ENCODE data around the gene KLF9.
"Not testable (repeated sequence)": the region's sequence is repeated elsewhere in the genome, so short reads cannot be mapped to it uniquely, and the experiment has no call there.

The KLF9 gene

DNA sequence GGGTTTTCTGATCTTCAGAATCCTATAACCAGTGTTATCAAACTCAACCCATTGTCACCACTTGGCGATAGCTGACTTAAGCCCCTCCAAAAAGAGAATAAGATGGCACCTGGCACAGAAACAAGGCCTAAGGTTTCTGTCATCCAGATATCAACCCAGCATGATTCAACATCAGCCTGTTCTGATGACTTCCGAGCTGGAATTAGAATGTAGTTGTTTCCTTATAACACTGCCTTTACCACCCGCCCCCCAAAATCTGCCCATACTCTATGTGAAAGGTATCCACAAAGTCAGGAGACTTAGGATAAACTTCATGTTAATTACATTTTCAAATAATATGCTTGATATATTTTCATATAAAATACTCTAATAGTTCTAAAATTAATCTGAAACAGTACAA is 5.2 kb downstream of the KLF9 start:
- DNase-seq = no peak
- in situ Hi-C loops (cut with MboI; ENCODE audit: low pct_unique_long_range_greater_than_20kb, low sequenced_read_pairs) = no loop called here

DNA sequence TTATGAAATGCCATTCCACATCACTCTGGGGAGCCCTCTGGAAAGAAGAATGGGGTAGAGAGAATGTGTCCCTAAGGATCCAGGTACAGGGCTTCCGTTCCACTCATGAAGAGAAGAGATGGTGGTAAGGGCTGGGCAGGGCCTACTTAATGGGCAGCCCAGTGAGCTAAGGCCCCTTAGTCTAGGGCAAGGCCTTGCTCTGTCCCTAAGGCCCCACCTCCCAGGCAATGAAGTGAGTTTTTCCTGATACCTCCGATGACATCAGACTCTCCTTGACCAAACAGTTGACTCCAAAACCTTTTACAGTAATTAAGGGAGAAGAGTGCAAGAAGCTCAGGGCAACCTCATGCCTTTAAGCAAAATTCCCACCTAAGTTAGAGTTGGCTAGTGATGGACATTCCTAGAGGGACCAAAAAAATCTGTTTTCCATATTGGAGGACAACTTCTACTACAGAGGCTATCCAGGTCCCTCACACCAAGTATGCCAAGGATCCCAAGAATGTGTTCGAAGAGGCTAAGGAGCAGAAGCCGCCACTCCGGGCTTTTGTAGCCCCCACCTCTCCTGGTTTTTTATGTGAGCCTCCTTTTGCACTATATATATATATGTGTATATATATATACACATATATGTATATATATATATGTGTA is 5.9 kb downstream of the KLF9 start:
- DNase-seq = no peak

DNA sequence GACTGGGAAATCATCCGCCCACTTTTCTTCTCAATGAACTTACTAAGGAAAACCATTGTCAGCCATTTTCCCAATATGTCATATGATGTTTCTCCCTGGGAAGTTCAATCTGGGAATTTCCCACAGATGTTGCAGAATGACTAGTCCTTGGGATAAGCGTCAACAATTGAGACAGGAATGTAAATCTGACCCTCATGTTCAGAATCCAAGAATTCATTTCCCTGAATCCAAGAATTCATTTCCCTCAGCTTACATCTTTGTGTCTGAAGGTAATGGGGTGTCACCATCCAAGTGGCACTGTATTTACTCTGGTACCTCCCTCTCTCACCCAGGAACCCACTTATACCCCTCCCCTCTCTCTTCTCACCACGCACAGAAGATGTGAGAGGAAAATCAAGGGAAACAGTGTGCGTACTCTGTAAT is 7.4 kb downstream of the KLF9 start:
- DNase-seq = no peak
- in situ Hi-C loops (cut with MboI; ENCODE audit: low pct_unique_long_range_greater_than_20kb, low sequenced_read_pairs) = no loop called here

More for the DNA sequence above, 5.9 kb downstream of the KLF9 start:
- in situ Hi-C loops (cut with MboI; ENCODE audit: low pct_unique_long_range_greater_than_20kb, low sequenced_read_pairs) = no loop called here

DNA sequence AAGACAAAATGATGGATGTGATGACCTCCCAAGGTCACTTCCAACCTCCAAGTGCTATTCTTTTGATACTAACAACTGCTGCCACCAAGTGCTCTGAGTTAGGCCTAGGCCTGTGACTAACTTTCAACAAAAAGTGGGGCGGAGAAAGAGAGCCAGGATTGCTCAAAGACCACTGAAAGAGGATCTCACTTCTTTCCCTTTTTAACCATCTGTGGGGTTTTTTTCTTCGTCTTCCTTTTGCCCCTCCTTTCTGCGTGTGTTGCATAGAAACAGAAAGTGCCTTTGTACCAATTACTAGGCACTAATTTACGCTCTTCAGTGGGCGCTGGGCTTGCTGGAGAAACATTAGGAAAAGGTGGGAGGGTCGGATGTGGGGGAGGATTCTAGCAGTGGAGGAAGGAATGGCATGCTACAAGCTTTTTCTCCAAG is 8.0 kb downstream of the KLF9 start:
- in situ Hi-C loops (cut with MboI; ENCODE audit: low pct_unique_long_range_greater_than_20kb, low sequenced_read_pairs) = no loop called here
- peak; percentile 84 for DNase-seq

DNA sequence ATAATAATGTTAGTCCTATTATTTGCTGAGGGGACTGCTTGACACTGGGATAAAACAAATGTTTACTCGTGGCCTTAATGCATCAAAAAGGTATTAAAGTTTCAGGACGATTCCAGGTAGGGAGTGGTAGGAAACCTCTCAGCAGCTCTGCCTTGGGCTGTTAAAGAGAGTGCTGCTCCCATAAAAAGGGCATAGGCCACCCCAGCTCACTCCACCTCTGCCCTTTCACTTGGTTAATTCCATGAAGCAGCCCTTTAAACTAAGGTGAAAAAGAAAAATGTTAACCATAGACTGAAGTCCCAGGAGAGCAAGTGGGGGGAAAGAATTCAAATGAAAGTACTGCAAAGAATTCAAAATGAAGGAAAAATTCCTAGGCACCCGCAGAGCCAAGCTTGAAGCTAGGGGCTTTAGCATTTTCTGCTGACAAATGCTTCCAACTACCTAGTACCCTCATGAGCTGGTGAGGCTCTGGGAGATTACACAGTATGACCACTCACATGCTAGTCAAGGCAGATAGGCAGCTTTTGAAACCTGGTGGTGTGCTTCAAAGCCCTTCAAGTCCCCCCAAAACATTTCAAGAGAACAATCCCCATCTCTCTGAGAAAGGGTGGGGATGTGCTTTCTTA is 8.5 kb downstream of the KLF9 start:
- no peak for DNase-seq
- in situ Hi-C loops (cut with MboI; ENCODE audit: low pct_unique_long_range_greater_than_20kb, low sequenced_read_pairs) = no loop called here

DNA sequence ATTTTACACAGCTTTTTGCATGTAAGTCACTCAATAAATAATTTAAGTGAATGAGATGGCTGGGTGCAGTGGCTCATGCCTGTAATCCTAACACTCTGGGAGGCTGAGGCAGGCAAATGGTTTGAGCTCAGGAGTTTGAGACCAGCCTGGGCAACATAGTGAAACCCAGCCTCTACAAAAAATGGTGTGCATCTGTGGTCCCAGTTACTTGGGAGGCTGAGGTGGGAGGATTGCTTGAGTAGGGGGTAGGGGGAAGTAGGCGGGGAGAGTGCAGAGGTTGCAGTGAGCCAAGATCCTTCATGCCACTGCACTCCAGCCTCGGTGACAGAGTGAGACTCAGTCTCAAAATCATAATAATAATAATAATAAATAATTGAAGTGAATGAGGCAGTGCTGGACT is 10.2 kb downstream of the KLF9 start:
- no peak for DNase-seq
- in situ Hi-C loops (cut with MboI; ENCODE audit: low pct_unique_long_range_greater_than_20kb, low sequenced_read_pairs) = no loop called here

DNA sequence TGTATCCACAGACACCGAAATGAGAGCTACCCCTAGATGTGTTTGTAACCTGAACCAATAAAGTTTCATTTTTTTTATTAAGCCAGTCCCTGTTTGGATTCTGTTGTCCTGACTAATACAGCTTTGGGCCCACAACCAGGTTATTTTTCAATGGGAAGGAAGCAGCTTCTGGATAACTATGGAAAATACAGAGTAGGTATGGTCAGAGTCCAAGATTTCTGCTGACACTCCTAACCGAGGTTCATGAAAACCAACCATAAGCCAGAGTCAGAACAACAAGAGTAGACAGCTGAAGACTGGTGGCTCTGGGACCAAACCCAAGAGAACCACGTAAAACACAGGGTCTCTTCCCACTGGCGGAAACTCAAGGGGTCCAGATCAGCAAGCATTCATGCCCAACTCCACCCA is 10.8 kb downstream of the KLF9 start:
- in situ Hi-C loops (cut with MboI; ENCODE audit: low pct_unique_long_range_greater_than_20kb, low sequenced_read_pairs) = no loop called here
- DNase-seq = no peak

DNA sequence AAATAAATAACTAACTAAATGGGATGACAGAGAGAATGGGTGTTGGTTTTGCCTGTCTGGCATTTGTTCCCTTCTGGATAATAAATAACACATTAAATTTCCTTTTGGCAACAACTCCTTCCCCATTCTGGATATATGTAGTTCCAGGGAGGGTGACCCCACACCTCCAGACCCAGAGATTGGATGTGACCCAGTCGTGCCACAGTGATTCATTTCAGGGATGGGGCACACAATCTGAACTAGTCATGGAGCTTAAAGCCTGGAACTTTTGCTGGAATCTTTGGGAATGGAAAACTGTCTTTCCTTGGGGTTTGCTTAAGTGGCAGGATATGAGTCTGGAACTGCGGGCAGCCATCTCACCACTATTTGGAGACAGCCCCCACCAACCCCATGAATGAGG is 11.3 kb downstream of the KLF9 start:
- in situ Hi-C loops (cut with MboI; ENCODE audit: low pct_unique_long_range_greater_than_20kb, low sequenced_read_pairs) = no loop called here

DNA sequence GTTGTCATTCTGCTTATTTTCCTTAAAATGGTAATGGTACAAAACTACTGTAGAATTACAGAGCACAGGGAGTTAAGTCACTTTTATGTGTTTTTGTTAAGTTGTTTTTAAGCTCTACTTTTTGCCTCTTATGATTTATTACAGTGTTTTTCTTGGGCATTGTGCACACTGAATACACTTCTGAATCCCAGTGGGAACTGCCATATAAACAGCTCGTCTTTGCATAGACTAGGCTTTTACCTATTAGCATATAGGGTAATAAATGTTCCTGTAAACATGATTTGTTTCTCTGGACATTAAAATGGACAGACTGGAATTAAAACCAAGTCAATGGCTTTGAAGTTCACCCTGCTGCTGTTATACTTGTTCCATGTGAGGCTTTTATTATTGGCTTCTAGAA is 12.2 kb downstream of the KLF9 start:
- in situ Hi-C loops (cut with MboI; ENCODE audit: low pct_unique_long_range_greater_than_20kb, low sequenced_read_pairs) = no loop called here
- DNase-seq = no peak

More for the DNA sequence above, 11.3 kb downstream of the KLF9 start:
- DNase-seq = no peak

DNA sequence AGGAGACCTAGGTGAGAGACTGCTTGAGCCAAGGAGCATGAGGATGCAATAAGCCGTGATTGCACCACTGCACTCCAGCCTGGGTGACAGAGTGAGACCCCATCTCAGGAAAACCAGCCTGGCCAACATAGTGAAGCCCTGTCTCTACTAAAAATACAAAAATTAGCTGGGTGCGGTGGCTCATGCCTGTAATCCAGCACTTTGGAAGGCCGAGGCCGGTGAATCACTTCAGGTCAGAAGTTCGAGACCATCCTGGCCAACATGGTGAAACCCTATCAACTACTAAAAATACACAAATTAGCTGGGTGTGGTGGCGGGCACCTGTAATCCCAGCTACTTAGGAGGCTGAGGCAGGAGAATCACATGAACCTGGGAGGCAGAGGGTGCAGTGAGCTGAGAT is 13.2 kb downstream of the KLF9 start:
- DNase-seq; in situ Hi-C loops (cut with MboI; ENCODE audit: low pct_unique_long_range_greater_than_20kb, low sequenced_read_pairs): not testable (repeated sequence)

DNA sequence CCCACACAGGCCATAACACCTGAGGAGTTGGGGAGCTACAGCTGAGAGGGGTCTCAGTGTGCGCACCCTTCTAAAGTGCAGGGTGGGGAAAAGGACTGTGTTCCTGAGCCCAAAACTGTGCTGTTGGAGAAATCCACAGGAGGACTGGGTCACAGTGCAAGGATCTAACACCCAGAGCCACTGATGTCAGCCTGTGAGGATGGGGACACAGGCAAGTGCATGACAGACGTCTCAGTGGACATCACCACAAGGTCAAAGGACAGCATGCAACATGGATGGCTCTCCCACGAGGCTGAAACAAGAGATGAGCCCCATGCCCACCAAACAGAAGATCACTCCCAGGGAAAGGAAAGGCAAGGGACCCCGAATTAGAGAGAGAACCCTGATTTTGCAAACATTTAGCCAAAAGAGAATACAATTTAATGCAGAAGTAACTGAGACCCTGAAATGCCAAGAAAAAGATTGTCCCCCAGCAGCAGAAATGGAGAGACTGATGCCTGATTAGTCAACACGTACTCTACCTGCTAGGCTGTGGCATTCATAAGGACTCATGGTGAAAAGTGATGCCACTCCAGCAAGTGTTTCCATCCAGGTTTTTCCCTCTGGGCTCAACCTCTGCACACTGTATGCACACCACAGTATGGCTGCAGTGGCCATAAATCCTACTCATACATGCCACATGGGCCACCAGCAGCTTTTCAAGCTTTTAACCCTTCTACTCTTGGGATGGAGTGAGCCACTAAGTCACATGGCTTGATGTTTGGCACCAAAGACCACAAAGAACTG is 14.2 kb downstream of the KLF9 start:
- no peak for DNase-seq
- in situ Hi-C loops (cut with MboI; ENCODE audit: low pct_unique_long_range_greater_than_20kb, low sequenced_read_pairs) = no loop called here

DNA sequence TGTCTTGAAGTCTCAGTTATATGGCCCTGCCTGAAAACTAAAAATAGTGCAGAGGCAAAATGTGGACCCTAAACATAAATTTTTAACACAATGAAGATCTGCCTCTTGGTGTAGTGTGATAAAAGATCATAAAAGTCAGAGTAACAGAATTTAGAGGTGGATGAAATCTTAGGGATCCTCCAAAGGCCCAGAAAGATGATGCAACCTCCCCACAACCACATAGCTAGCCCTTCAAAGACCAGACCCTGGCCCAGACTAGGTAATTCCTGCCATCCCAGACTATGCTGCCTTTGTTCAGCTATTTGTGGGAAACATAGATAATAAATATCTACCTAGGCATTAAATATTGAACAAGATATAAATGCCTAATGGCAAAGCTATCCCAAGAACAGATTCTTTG is 15.3 kb downstream of the KLF9 start:
- no peak for DNase-seq
- in situ Hi-C loops (cut with MboI; ENCODE audit: low pct_unique_long_range_greater_than_20kb, low sequenced_read_pairs) = no loop called here

DNA sequence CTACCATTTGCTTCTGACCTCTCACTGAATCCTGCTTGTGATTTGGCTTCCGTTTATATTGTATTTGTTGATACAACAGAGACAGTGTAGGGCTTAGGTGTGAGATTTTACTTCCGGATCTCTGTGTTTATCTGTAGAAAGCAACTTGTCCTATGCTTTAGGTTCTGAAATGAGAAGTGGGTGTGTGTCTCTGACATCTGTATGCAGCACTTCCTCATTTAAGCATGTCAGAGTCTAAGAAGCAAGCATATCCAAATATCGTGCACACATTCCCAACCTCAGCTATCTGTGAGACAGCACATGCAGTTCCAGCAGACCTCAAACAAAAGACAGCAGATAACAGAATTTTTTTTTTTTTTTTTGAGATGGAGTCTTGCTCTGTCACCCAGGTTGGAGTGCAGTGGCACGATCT is 16.3 kb downstream of the KLF9 start:
- in situ Hi-C loops (cut with MboI; ENCODE audit: low pct_unique_long_range_greater_than_20kb, low sequenced_read_pairs) = no loop called here
- peak; percentile 91 for DNase-seq

DNA sequence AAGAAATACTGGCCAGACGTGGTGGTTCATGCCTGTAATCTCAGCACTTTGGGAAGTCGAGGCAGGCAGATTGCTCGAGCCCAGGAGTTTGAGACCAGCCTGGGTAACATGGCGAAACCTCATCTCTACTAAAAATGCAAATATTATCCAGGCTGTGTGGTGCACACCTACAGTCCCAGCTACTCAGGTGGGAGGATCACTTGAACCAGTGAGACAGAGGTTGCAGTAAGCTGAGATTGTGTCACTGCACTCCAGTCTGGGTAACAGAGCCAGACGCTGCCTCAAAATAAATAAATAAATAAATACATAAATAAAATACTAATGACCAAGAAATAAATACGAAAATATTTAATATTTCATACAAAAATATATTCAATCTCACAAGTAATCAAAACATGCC is 18.8 kb downstream of the KLF9 start:
- in situ Hi-C loops (cut with MboI; ENCODE audit: low pct_unique_long_range_greater_than_20kb, low sequenced_read_pairs) = no loop called here
- DNase-seq = no peak

DNA sequence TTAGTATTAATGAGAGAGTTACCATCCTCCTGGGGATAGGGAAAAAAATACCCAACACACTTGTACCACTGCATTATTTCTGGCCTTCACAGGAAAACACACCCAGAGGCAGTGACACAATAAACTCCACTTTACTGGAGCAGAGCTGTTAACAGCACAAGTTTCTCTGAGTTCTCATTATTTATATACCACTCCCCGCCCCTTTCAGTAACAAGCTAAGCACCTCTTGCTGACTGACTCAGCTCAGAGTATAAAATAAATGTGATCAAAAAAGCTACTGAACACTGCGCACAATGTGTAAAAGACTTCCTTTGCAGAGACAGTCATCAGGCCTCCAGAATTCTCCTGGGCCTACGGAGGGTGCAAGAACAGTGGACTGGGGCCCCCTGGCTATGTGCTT is 21.6 kb downstream of the KLF9 start:
- in situ Hi-C loops (cut with MboI; ENCODE audit: low pct_unique_long_range_greater_than_20kb, low sequenced_read_pairs) = no loop called here
- no peak for DNase-seq

DNA sequence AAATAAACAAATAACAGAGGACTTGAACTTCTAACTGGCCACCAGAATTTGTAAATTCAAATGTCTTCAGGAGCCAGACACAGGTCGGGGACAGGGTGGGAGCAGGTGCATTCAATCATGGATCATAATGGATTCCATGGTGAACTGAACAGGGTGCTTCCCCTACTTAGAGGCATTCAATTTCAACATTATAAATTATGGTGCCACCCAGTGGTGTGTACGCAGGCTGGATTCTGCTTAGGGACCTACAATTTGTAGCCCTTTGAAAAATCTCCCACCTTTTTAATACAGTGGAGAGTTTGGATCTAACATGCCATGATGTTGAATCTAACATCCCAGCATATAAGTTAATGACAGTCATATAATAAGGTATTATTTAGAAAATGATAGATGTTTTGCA is 22.3 kb downstream of the KLF9 start:
- DNase-seq = peak; percentile 37
- in situ Hi-C loops (cut with MboI; ENCODE audit: low pct_unique_long_range_greater_than_20kb, low sequenced_read_pairs) = no loop called here

DNA sequence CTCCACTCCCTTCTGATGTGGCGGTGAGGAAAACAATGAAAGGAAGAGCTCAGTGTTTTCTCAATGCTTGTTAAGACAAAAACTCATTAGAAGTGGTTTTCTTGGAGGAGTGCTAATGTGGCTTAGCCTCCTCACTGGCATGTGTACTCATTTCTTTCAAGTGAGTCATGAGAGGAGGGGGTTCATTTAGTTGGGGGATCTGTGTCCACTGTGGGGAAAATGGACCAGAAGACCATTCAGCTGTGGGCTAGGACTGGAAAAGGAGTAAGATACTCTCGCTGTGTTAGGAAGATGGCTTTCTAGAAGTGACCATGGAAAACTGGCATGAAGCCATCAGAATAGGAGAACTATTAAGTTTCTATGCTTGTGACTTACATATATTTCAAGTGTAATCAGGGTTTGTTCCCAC is 23.5 kb downstream of the KLF9 start:
- no peak for DNase-seq
- in situ Hi-C loops (cut with MboI; ENCODE audit: low pct_unique_long_range_greater_than_20kb, low sequenced_read_pairs) = no loop called here

DNA sequence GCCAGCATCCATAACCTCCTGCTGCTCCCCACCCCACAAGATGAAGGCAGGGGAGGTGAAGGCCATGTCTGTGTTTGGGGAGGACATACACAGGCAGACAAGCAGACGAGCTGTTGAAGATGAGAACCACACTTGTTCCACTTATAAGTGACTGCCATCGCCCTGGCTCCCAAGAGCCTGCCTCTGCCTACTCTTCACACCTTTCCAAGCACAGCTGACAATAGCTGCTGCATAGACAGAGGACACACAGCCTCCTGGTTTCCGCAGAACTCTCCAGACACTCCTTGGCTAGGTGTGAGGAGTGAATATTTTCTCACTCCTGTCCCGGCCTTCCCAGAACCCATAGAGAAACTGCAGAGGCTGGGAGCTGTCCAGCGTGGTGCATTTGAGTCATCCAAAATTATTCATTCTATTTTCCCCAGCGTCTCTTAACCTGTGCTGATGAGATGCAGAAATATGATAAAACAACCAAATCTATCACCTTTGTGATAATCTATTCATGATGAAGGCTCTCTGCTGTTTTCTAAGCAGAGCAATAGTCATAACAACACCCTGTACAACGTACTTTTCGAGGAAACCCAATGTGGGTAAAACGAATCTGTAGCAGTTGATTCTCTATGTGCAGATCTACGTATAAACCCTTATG is 24.7 kb downstream of the KLF9 start:
- no peak for DNase-seq
- in situ Hi-C loops (cut with MboI; ENCODE audit: low pct_unique_long_range_greater_than_20kb, low sequenced_read_pairs) = no loop called here

DNA sequence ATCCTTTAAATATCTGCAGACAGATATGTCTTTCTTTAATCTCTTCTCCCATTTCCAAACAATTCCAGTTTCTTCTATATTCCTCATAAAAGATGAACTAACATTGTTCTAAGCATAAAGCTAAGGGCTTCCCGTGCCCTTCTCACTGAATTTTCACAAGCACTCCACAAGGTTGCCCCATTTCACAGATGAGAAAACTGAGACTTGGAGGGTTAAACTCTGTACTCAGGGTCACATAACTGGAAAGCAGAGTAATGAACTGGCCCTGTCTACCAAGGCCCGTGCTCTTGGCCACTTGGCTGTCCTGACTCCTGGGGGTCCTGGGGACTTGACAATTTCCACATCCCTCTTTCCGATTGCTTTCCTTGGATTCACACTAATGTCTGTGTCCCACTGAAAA is 25.3 kb downstream of the KLF9 start:
- in situ Hi-C loops (cut with MboI; ENCODE audit: low pct_unique_long_range_greater_than_20kb, low sequenced_read_pairs) = no loop called here
- DNase-seq = no peak

DNA sequence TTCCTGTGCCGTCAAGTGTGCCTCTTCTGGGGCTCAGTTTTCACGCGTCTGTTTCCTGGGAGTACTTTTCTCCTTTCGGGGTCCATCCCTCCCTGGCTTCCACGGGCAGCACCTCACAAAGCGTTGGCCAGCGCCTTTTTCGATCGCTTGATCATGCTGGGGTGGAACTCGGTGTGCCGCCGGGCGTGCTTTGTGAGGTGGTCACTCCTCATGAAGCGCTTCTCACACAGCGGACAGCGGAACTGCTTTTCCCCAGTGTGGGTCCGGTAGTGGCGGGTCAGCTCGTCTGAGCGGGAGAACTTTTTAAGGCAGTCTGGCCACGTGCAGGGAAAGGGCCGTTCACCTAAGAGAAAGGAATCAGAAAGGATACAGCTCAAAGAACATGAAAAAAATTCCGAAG is 26.8 kb downstream of the KLF9 start:
- no peak for DNase-seq
- in situ Hi-C loops (cut with MboI; ENCODE audit: low pct_unique_long_range_greater_than_20kb, low sequenced_read_pairs) = no loop called here

All from KBM-7 (cell line).